Activated naive CD8-positive, alpha-beta T cell treated with anti-CD3 and anti-CD28 coated beads for 36 hours (primary cell): ENCODE measurements around the gene VKORC1L1. TPM values are rescaled to one million over a fixed set of nuclear protein-coding genes. Genes with fewer than 3 reads are reported as not detected.
"Not testable (repeated sequence)": the region's sequence is repeated elsewhere in the genome, so short reads cannot be mapped to it uniquely, and the experiment has no call there.

Source experiments
- DNase-seq: peaks from one replicate; pipeline ENCODE4 v3.0.0; 2021
- H3K27ac Mint-ChIP-seq: one replicate; pipeline ENCODE4 v1.8.0; 2022; ENCODE audit warnings: mild to moderate bottlenecking, moderate library complexity, mixed read lengths
- H3K27me3 Mint-ChIP-seq: one replicate; pipeline ENCODE4 v1.8.0; 2022; ENCODE audit warnings: mild to moderate bottlenecking, mixed read lengths
- H3K36me3 Mint-ChIP-seq: one replicate; pipeline ENCODE4 v1.8.0; 2021; ENCODE audit warnings: mild to moderate bottlenecking, mixed read lengths
- H3K4me1 Mint-ChIP-seq: one replicate; pipeline ENCODE4 v1.8.0; 2021; ENCODE audit warnings: mixed read lengths
- H3K4me3 Mint-ChIP-seq: one replicate; pipeline ENCODE4 v1.8.0; 2022; ENCODE audit warnings: mild to moderate bottlenecking, moderate library complexity, mixed read lengths
- H3K9me3 Mint-ChIP-seq: one replicate; pipeline ENCODE4 v1.8.0; 2022; ENCODE audit warnings: mixed read lengths
- total RNA-seq, 2 experiments: library from RNA; stranded (reverse); gene quantifications; one replicate each; pipeline ENCODE4 v1.2.3, GENCODE V29; 2021

VKORC1L1 gene
- total RNA-seq, 2 experiments from 2014 or later = 18.7 to 21.2 TPM

DNA sequence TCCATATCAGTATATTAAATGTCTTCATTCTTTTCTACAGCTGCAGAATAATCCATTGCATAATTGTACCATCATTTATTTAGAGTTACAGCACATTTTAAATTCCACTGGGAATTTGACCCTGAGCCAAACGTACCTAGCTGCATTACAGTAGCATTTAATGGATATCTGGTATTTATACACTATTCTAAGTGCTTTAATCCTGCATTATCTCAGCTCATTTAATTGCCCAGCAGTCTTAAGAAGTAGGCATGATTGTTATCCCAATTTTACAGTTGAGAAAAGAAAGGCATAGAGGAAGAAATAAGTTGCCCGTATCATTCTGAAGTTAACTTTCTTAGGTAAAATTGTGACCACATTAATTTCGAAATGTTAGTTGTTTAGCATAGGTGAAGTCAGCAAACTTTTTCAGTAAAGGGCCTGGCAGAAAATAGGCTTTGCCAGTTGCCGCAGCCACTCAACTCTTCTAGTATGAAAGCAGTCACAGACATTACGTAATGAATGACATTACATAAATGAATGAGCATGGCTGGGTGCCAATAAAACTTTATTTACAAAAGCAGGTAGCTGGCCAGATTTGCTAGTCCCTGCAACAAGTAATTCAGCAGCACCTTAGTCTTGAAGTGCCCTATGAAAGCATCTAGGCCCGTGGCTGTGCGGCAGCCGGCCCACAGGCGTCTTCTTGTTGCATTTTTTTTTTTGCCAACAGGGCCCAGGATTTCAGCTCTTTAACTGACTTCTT lies 79.1 kb downstream of the VKORC1L1 start:
- Mint-ChIP-seq H3K27ac (no peak overlapping the region), H3K4me1 (no peaks in the 10 kb centered on the region), H3K36me3 (peaks cover 2% of the 10 kb centered on the region)

DNA sequence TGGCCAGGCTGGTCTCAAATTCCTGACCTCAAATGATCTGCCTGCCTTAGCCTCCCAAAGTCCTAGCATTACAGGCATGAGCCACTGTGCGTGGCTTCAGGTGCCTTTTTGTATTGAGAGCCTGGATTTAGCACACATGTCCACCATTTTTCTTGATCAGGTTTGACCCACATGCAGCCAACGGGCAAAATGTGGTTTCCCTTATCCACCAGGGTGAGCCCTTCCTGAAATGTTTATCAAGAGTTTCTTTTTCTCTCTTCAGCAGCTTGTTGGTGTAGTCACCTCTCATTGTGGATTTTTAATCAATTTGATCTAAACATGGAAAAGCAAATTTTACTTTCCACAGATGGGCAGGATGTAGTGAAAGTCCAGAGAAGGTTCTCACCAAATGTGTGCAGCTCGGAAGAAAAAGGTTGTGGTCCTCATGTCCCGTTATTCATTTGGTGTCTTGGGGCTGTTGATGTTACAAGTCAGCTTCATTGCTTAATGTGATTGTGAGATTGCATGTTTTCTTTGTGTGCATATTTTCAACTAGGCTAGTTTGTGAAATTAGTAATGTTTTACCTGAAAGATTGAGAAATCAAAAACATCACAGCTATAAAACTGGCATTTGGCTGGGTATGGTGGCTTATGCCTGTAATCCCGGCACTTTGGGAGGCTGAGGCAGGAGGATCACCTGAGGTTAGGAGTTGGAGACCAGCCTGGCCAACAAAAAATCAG lies 80.3 kb downstream of the VKORC1L1 start:
- Mint-ChIP-seq H3K4me3 (no peak overlapping the region), H3K27ac (no peak overlapping the region), H3K36me3 (peaks cover 5% of the 10 kb centered on the region), H3K4me1 (no peaks in the 10 kb centered on the region), H3K27me3 (no peaks in the 10 kb centered on the region), H3K9me3 (no peaks in the 10 kb centered on the region)
- DNase-seq = no peak

More for the DNA sequence above, 79.1 kb downstream of the VKORC1L1 start:
- Mint-ChIP-seq H3K27me3 (no peaks in the 10 kb centered on the region), H3K9me3 (no peaks in the 10 kb centered on the region), H3K4me3 (no peak overlapping the region)
- DNase-seq = no peak

DNA sequence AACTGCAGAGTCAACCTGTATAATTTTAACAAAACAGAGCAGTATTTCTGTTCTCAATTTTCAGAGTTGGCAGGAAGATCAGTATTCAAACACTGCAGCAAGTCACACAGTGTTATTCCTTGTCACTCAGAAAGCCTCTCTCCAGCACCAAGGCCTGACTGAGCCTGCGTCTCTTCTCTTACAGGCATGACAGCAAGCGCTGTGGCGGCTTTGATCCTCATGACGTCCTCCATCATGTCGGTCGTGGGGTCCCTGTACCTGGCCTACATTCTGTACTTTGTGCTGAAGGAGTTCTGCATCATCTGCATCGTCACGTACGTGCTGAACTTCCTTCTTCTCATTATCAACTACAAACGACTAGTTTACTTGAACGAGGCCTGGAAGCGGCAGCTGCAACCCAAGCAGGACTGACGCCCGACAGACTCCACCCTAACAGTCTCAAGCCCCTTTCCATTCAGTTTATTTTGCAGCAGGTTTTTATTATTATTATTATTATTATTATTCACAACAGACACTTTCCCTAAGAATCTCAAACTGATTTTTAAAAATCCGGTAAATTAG lies 81.1 kb downstream of the VKORC1L1 start:
- Mint-ChIP-seq H3K27ac (no peak overlapping the region), H3K9me3 (no peaks in the 10 kb centered on the region), H3K36me3 (peaks cover 9% of the 10 kb centered on the region), H3K4me1 (no peaks in the 10 kb centered on the region), H3K4me3 (no peak overlapping the region), H3K27me3 (no peaks in the 10 kb centered on the region)
- DNase-seq = no peak

DNA sequence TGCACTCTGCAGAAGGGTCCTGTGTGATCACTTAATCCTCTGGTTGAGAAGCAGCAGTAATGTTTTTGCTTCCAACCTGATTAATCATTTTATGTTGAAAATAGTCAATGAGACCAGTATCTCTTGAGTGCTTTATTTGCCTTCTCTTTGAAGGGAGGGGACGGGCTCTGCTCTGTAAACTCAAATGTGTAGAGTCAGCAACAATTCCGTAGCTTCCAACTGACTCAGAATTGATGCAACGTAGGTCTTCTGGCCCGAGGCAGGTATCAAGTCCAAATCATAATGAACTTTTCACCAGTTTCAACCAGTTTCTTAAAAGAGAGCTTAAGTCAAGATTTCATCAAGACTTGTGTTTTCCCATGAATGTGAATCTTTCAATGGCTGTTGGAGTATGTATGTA lies 82.8 kb downstream of the VKORC1L1 start:
- Mint-ChIP-seq H3K27ac (no peak overlapping the region), H3K4me3 (no peak overlapping the region), H3K27me3 (no peaks in the 10 kb centered on the region), H3K9me3 (no peaks in the 10 kb centered on the region), H3K36me3 (peaks cover 13% of the 10 kb centered on the region), H3K4me1 (no peaks in the 10 kb centered on the region)
- no peak for DNase-seq

- Mint-ChIP-seq H3K27me3 (no peaks in the 10 kb centered on the region), H3K27ac (no peak overlapping the region)
Measured at GRCh38 chr7:65960351-65961074, 87.6 kb downstream of the VKORC1L1 start.

GRCh38 chr7:65962033-65962432 lies 89.2 kb downstream of the VKORC1L1 start:
- Mint-ChIP-seq H3K4me1 (no peaks in the 10 kb centered on the region), H3K27me3 (no peaks in the 10 kb centered on the region), H3K36me3 (peaks cover 30% of the 10 kb centered on the region), H3K4me3 (no peak overlapping the region), H3K9me3 (no peaks in the 10 kb centered on the region), H3K27ac (no peak overlapping the region)
- DNase-seq = no peak

More at GRCh38 chr7:65960351-65961074, 87.6 kb downstream of the VKORC1L1 start:
- no peak for DNase-seq
- H3K4me3 Mint-ChIP-seq = no peak overlapping the region
- H3K9me3 Mint-ChIP-seq = no peaks in the 10 kb centered on the region
- peaks cover 25% of the 10 kb centered on the region for H3K36me3 Mint-ChIP-seq
- H3K4me1 Mint-ChIP-seq = no peaks in the 10 kb centered on the region

- not testable (repeated sequence) for H3K27me3 Mint-ChIP-seq, H3K4me3 Mint-ChIP-seq, H3K27ac Mint-ChIP-seq, H3K9me3 Mint-ChIP-seq, DNase-seq, H3K4me1 Mint-ChIP-seq
- H3K36me3 Mint-ChIP-seq = peaks cover 24% of the 10 kb centered on the region
Measured at GRCh38 chr7:65964671-65965070, 91.8 kb downstream of the VKORC1L1 start.

DNA sequence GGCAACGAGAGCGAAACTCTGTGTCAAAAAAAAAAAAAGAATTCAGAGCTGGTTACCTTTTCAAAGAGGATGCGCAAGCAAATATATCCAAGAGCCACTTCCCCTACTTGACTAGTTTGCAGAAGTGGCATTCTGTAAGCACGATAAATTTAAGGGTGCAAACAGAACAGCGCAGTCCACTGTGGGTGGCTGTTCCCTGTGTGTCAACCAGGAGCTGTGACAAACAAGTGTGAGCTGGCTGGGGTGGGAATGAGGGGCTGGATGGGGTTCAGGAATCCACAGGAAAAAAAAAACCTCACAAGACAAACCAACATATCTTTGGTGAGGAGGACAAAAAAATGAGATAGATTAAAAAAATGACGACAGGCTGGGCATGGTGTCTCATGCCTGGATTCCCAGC lies 93.3 kb downstream of the VKORC1L1 start:
- Mint-ChIP-seq H3K36me3 (peaks cover 25% of the 10 kb centered on the region), H3K4me1 (no peaks in the 10 kb centered on the region), H3K4me3 (no peak overlapping the region), H3K27me3 (no peaks in the 10 kb centered on the region), H3K9me3 (no peaks in the 10 kb centered on the region), H3K27ac (no peak overlapping the region)
- DNase-seq = no peak

GRCh38 chr7:65967361-65968155 lies 94.7 kb downstream of the VKORC1L1 start:
- no peak for DNase-seq
- Mint-ChIP-seq H3K9me3 (no peaks in the 10 kb centered on the region), H3K4me1 (no peaks in the 10 kb centered on the region), H3K4me3 (no peak overlapping the region), H3K27me3 (no peaks in the 10 kb centered on the region), H3K36me3 (peaks cover 30% of the 10 kb centered on the region), H3K27ac (no peak overlapping the region)

DNA sequence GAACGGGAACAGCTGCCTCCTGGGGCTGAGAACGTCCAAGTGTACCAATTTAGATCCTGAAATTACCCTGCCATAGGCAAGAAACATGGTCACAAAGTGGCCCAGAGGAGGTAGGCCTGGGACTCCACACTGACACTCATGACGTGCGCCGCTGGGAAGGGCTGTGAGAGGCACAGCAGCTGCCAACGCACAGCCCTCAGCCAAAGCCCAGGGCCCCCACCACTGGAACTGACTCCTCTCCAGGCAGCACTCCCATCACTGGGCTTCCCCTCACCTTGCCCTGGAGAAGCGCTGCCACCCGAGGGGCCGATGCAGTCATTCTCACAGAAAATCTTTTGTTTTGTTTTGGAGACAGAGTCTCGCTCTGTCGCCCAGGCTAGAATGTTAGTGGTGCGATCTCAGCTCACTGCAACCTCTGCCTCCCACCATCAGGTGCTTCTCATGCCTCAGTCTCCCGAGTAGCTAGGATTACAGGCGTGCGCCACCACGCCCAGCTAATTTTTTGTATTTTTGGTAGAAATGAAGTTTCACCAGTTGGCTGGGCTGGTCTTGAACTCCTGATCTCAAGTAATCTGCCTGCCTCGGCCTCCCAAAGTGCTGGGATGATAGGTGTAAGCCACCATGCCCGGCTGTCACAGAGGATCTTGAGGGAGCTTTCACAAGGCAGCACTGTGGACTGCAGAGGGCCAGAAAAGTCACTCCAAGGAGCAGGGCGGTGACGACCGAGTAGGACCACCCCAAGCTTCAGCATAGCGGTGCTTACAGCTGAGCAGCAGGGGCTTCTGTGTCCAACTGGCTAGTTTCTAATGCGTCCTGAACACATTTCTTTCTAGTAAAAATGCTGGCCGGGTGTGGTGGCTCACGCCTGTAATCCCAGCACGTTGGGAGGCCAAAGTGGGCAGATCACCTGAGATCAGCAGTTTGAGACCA lies 95.6 kb downstream of the VKORC1L1 start:
- H3K9me3 Mint-ChIP-seq = no peaks in the 10 kb centered on the region
- H3K27me3 Mint-ChIP-seq = no peaks in the 10 kb centered on the region
- no peak for DNase-seq
- no peaks in the 10 kb centered on the region for H3K4me1 Mint-ChIP-seq
- H3K4me3 Mint-ChIP-seq = no peak overlapping the region
- H3K36me3 Mint-ChIP-seq = peaks cover 24% of the 10 kb centered on the region
- H3K27ac Mint-ChIP-seq = no peak overlapping the region

DNA sequence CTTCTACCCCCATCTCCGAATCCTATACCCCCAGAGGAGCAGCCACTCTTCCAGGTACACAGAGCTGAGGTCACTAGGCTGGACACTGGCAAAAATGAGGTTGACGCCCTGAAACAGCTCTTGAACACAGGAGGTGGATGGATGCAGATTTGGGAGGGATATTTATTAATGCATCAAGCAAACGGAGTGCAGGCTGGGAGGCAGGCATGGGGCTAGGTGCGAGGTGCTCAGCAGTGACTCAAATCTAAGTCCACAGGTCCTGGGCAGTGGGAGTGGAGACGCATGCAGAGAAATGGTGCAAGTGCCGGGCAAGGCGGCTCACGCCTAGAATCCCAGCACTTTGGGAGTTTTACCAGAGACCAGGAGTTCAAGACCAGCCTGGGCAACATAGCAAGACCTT lies 98.1 kb downstream of the VKORC1L1 start:
- no peaks in the 10 kb centered on the region for H3K9me3 Mint-ChIP-seq
- H3K4me3 Mint-ChIP-seq = no peak overlapping the region
- H3K27me3 Mint-ChIP-seq = no peaks in the 10 kb centered on the region
- H3K27ac Mint-ChIP-seq = no peak overlapping the region
- DNase-seq = no peak
- H3K36me3 Mint-ChIP-seq = peaks cover 22% of the 10 kb centered on the region
- no peaks in the 10 kb centered on the region for H3K4me1 Mint-ChIP-seq

DNA sequence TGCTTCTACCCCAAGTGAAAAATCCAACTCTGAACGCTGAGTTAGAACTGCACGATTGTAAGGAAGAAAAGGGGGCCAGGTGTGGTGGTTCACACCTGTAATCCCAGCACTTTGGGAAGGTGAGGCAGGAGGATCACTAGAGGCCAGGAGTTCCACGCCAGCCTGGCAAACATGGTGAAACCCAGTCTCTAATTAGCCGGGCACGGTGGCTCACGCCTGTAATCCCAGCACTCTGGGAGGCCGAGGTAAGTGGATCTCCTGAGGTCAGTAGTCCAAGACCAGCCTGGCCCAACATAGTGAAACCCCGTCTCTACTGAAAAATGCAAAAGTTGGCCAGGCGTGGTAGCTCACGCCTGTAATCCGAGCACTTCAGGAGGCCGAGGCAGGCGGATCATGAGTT lies 100.1 kb downstream of the VKORC1L1 start:
- H3K36me3 Mint-ChIP-seq = peaks cover 14% of the 10 kb centered on the region
- no peaks in the 10 kb centered on the region for H3K27me3 Mint-ChIP-seq
- no peaks in the 10 kb centered on the region for H3K4me1 Mint-ChIP-seq
- H3K27ac Mint-ChIP-seq = no peak overlapping the region
- no peak overlapping the region for H3K4me3 Mint-ChIP-seq
- H3K9me3 Mint-ChIP-seq = no peaks in the 10 kb centered on the region
- no peak for DNase-seq

DNA sequence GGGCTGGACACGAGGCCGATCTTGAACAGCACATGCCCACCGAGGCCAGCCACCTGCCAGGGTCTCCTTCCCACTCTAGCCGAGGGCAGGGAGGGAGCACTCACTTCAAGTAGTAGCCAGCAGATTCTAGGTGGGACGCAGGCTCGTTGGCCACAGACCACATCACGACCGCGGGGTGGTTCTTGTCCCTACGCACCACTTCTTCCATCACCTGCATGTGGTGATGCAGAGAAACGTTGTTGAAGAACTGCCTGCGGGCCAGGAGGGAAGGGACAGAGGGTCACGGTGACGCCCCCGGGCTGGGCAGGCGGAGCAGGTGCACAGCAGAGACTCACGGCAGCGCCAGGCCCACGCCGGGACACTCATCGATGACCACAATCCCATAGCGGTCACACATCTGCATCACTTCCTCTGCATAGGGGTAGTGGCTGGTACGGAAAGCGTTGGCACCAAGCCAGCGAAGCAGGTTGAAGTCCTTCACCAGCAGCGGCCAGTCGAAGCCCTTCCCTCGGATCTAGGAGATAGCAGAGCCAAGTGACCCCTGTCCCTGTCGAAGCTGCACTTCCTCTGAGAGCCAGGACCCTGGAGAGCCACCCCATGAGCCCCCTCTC lies 101.4 kb downstream of the VKORC1L1 start:
- DNase-seq = no peak
- H3K4me1 Mint-ChIP-seq = no peaks in the 10 kb centered on the region
- no peaks in the 10 kb centered on the region for H3K27me3 Mint-ChIP-seq
- no peaks in the 10 kb centered on the region for H3K9me3 Mint-ChIP-seq
- H3K27ac Mint-ChIP-seq = no peak overlapping the region
- H3K4me3 Mint-ChIP-seq = no peak overlapping the region
- H3K36me3 Mint-ChIP-seq = peaks cover 17% of the 10 kb centered on the region
